Inflammatory macrophage treated with lipopolysaccharide for 4 hours (primary cell): Measurements from ENCODE around the gene ETFDH.

Experiments
- DNase-seq: peaks from one replicate; pipeline ENCODE4 v3.0.0-alpha.2; 2020

Gene ETFDH

GRCh38 chr4:158756588-158756987, 84.5 kb downstream of the ETFDH start:
- no peak for DNase-seq

- DNase-seq = no peak
Measured at GRCh38 chr4:158758142-158758541, 86.0 kb downstream of the ETFDH start.

- DNase-seq = no peak
Measured at GRCh38 chr4:158758703-158759102, 86.6 kb downstream of the ETFDH start.
